ENCODE results near the gene NTSR1.

DNA sequence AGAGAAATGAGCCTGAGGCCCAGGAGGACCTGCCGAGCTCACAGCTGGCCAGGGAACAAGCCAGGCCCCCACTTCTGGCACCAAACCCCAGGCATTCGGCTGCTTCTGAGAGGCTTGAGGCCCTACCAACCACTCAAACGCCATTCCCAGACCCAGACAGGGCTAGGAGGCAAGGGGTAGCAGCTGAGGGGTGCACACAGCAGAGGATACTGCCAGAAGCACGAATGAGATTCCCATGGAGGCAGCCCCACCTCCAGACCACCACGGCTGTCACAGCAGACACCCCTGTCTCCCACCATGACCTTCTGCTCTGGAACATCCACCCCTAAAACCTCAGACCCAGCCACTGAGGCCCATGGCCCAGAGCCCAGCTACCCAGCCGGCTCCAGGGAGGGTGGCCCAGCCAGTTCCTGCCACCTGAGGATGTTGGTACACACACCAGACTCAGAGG lies 36.1 kb downstream of the NTSR1 start:
- TF ChIP-seq, protein P1, sequence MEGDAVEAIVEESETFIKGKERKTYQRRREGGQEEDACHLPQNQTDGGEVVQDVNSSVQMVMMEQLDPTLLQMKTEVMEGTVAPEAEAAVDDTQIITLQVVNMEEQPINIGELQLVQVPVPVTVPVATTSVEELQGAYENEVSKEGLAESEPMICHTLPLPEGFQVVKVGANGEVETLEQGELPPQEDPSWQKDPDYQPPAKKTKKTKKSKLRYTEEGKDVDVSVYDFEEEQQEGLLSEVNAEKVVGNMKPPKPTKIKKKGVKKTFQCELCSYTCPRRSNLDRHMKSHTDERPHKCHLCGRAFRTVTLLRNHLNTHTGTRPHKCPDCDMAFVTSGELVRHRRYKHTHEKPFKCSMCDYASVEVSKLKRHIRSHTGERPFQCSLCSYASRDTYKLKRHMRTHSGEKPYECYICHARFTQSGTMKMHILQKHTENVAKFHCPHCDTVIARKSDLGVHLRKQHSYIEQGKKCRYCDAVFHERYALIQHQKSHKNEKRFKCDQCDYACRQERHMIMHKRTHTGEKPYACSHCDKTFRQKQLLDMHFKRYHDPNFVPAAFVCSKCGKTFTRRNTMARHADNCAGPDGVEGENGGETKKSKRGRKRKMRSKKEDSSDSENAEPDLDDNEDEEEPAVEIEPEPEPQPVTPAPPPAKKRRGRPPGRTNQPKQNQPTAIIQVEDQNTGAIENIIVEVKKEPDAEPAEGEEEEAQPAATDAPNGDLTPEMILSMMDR (IDR thresholded peaks at IDR 0.05; ENCODE audit: insufficient read depth, low read length): no peak
- TF ChIP-seq POLR2AphosphoS5 (IDR thresholded peaks at IDR 0.05; ENCODE audit: low read depth): no peak
- TF ChIP-seq GABPA (IDR thresholded peaks at IDR 0.05; ENCODE audit: low read depth): no peak
